GM08714 (cell line): Measurements from ENCODE around the gene CRIP1.

Experiments used
- H3K4me3 ChIP-seq: fragments of 200-500 bp; sonication (Bioruptor generic); 2 replicates; pipeline ENCODE4 v1.5.1; 2014; ENCODE audit warnings: mild to moderate bottlenecking, low read length, inconsistent platforms
- ZNF274 ChIP-seq: IDR thresholded peaks from 2 replicates; pipeline ENCODE4 v1.6.1; 2012; ENCODE audit warnings: mild to moderate bottlenecking, low read depth, low read length

The CRIP1 gene

GRCh38 chr14:105528586-105529318, 42.1 kb downstream of the CRIP1 start:
- H3K4me3 ChIP-seq, result peak overlapping the region; percentile 8; the same call in 1 of the 2 replicates
- no peak for TF ChIP-seq ZNF274

GRCh38 chr14:105529319-105529568, 42.6 kb downstream of the CRIP1 start:
- TF ChIP-seq ZNF274, result no peak
- peak overlapping the region; percentile 8; the same call in 1 of the 2 replicates for H3K4me3 ChIP-seq

- no peak for TF ChIP-seq ZNF274
- H3K4me3 ChIP-seq, result no peak overlapping the region; the same call in 1 of the 2 replicates
Observed at GRCh38 chr14:105529569-105530284, 43.0 kb downstream of the CRIP1 start.

- TF ChIP-seq ZNF274, result no peak
- no peak overlapping the region for H3K4me3 ChIP-seq
Observed at GRCh38 chr14:105530285-105531087, 43.8 kb downstream of the CRIP1 start.

GRCh38 chr14:105531088-105531893, 44.6 kb downstream of the CRIP1 start:
- TF ChIP-seq ZNF274, result no peak
- no peak overlapping the region for H3K4me3 ChIP-seq

- no peak overlapping the region for H3K4me3 ChIP-seq
- TF ChIP-seq ZNF274, result no peak
Observed at GRCh38 chr14:105531894-105532623, 45.4 kb downstream of the CRIP1 start.

- no peak for TF ChIP-seq ZNF274
- no peak overlapping the region for H3K4me3 ChIP-seq
Observed at GRCh38 chr14:105532735-105533141, 46.1 kb downstream of the CRIP1 start.

- TF ChIP-seq ZNF274, result no peak
- H3K4me3 ChIP-seq, result no peak overlapping the region
Observed at GRCh38 chr14:105533391-105533790, 46.7 kb downstream of the CRIP1 start.

- no peak for TF ChIP-seq ZNF274
- no peak overlapping the region for H3K4me3 ChIP-seq
Observed at GRCh38 chr14:105533811-105534498, 47.3 kb downstream of the CRIP1 start.

- TF ChIP-seq ZNF274, result no peak
- no peak overlapping the region for H3K4me3 ChIP-seq
Observed at GRCh38 chr14:105534586-105534985, 47.9 kb downstream of the CRIP1 start.

- H3K4me3 ChIP-seq, result no peak overlapping the region
- no peak for TF ChIP-seq ZNF274
Observed at GRCh38 chr14:105536051-105536450, 49.4 kb downstream of the CRIP1 start.

GRCh38 chr14:105536691-105537579, 50.2 kb downstream of the CRIP1 start:
- TF ChIP-seq ZNF274, result no peak

More at GRCh38 chr14:105536691-105537579, 50.2 kb downstream of the CRIP1 start:
- H3K4me3 ChIP-seq, result no peak overlapping the region
